Omental fat pad (tissue), 4 donors: ENCODE results near the gene KATNB1. TPM values are rescaled to one million over a fixed set of nuclear protein-coding genes. Genes with fewer than 3 reads are reported as not detected.
"Not testable (repeated sequence)": the region's sequence is repeated elsewhere in the genome, so short reads cannot be mapped to it uniquely, and the experiment has no call there.

Experiments
- ATAC-seq: fragments of 150-250 bp; one replicate; pipeline ENCODE4 v1.9.1; 2016; ENCODE audit warnings: mild to moderate bottlenecking, moderate library complexity; ENCODE audit not compliant: low FRiP score
- DNase-seq: peaks from one replicate; pipeline ENCODE4 v3.0.0-alpha.2; 2019; ENCODE audit warnings: low spot score
- total RNA-seq, 4 donors: library from RNA; depleted of rRNA; stranded (reverse); fragments of >200 nt; gene quantifications; one replicate each; pipeline ENCODE4 v1.1.0, GENCODE V29; 2016
- TF ChIP-seq, protein P1 (sequence below), 3 donors: fragments of 450-650 bp; IDR thresholded peaks; one replicate each; pipeline ENCODE4 v1.5.1; 2016 to 2017; ENCODE audit warnings: antibody characterized with exemption in 3 of 3, mild to moderate bottlenecking in 3 of 3, moderate library complexity in 2 of 3

The KATNB1 gene
- total RNA-seq, 4 donors from 2014 or later = 8.7 to 23.5 (median 14.1) TPM

GRCh38 chr16:57743886-57744641, 8.5 kb downstream of the KATNB1 start:
- TF ChIP-seq, protein P1, sequence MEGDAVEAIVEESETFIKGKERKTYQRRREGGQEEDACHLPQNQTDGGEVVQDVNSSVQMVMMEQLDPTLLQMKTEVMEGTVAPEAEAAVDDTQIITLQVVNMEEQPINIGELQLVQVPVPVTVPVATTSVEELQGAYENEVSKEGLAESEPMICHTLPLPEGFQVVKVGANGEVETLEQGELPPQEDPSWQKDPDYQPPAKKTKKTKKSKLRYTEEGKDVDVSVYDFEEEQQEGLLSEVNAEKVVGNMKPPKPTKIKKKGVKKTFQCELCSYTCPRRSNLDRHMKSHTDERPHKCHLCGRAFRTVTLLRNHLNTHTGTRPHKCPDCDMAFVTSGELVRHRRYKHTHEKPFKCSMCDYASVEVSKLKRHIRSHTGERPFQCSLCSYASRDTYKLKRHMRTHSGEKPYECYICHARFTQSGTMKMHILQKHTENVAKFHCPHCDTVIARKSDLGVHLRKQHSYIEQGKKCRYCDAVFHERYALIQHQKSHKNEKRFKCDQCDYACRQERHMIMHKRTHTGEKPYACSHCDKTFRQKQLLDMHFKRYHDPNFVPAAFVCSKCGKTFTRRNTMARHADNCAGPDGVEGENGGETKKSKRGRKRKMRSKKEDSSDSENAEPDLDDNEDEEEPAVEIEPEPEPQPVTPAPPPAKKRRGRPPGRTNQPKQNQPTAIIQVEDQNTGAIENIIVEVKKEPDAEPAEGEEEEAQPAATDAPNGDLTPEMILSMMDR (IDR thresholded peaks at IDR 0.05) = no peak
- ATAC-seq (no peak), DNase-seq (no peak)

DNA sequence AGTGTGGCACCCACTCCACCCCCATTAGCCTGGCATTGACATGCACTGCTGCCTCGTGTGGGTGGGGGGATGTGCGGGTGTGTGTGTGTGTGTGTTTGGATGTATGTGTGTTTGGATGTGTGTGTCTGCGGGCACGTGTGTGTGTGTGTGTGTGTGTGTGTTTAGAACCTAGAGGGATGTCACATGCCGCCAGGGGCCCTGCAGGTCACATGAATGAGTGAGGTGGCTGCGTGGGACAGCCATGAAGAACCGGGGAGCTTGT, 9.0 kb downstream of the KATNB1 start:
- ATAC-seq = no peak
- TF ChIP-seq, protein P1 (IDR thresholded peaks at IDR 0.05) = no peak
- DNase-seq = no peak

DNA sequence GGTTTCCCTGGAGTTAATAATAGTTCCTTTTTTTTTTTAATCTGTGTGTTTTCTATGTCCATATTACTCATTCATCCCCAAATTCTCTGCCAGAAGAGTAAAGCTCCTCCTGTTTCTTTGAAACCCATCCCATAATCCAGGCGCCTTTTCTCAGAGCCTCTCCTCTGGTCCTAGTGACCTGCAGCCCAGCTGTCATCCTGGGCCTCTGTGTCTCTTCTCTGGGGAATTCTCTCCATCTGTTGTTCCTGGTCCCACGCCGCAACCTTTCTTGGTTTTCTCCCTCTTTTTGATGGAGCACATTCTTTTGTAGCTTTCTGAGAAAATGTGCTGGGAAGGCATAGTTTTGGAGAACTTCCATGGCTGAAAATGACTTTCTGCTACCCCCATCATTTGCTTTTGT, 10.2 kb downstream of the KATNB1 start:
- no peak for ATAC-seq
- TF ChIP-seq, protein P1 (IDR thresholded peaks at IDR 0.05) = no peak
- DNase-seq = no peak

GRCh38 chr16:57746316-57746715, 10.7 kb downstream of the KATNB1 start:
- DNase-seq, ATAC-seq: not testable (repeated sequence)

DNA sequence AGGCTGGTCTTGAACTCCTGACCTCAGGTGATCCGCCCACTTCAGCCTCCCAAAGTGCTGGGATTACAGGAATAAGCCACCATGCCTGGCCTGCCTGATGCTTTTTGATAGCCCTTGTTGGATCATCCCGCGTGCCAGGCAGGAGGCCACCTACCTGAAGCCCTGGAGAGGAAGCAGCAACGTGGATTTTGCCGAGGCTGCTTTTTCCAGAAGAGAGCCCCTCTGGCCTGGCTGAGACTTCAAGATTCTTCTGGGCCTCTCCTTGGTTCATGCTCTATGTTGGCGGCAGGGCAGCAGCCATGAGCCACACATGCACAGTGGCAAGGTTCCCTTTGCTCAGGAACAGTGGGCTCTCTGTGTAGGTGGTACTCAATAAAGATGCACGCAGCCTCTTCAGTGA, 11.5 kb downstream of the KATNB1 start:
- ATAC-seq = no peak
- DNase-seq = no peak
- TF ChIP-seq, protein P1 (IDR thresholded peaks at IDR 0.05) = no peak

GRCh38 chr16:57747496-57747895, 11.9 kb downstream of the KATNB1 start:
- TF ChIP-seq, protein P1 (IDR thresholded peaks at IDR 0.05) = no peak
- DNase-seq = no peak
- ATAC-seq = no peak

DNA sequence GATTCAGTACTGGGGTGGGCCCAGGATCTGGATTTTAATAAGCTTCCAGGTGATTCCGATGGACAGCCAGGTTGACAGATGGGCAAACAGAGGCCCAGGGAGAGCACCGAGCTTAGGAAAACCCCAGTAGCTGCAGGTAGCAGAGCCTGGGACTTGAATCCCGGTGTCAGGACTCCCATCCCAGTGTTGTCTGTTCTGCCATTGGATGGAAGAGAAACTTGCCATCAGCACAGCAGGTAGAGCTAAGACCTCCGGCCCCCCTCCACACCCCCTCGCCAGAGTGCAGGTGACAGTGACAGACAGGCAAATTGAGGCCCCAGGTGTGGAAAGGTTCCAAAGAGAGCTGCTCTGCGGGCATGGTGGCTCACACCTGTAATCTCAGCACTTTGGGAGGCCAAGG, 12.4 kb downstream of the KATNB1 start:
- TF ChIP-seq, protein P1 (IDR thresholded peaks at IDR 0.05) = no peak
- ATAC-seq (no peak), DNase-seq (no peak)
